Globus pallidus (tissue), 1 donor: ENCODE data around the gene PIM3.
A peak's percentile ranks its signal among the peaks of the same experiment; 100 is the strongest.
"Not testable (repeated sequence)": the region's sequence is repeated elsewhere in the genome, so short reads cannot be mapped to it uniquely, and the experiment has no call there.

Experiments
- DNase-seq: peaks from one replicate; pipeline ENCODE4 v3.0.0-alpha.2; 2015; ENCODE audit warnings: low spot score

PIM3 gene

DNA sequence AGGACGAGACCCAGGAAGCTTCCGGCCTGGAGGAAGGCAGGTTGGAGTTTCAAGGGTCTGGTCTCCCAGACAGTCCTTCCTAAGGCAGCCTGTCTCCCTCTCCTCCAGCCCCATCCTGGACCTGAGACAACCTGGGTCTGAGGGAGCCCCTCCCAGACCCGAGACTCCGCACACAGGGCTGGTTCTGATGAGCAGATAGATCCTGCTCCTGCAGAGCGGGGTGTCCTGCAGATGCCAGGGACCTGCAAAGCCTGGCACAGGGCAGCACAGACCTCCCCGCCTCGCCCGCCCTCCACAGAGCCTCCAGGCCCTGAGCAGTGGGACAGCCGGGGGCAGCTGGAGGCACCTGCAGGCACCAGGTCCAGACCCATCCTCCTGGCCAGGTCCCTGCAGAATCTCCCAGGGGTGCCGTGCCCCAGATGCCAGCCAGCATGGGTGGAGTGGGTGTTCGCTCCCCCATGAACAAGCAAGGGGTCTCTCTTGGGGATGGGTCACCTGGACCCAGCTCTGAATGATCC, 7.8 kb downstream of the PIM3 start:
- DNase-seq, result no peak

DNA sequence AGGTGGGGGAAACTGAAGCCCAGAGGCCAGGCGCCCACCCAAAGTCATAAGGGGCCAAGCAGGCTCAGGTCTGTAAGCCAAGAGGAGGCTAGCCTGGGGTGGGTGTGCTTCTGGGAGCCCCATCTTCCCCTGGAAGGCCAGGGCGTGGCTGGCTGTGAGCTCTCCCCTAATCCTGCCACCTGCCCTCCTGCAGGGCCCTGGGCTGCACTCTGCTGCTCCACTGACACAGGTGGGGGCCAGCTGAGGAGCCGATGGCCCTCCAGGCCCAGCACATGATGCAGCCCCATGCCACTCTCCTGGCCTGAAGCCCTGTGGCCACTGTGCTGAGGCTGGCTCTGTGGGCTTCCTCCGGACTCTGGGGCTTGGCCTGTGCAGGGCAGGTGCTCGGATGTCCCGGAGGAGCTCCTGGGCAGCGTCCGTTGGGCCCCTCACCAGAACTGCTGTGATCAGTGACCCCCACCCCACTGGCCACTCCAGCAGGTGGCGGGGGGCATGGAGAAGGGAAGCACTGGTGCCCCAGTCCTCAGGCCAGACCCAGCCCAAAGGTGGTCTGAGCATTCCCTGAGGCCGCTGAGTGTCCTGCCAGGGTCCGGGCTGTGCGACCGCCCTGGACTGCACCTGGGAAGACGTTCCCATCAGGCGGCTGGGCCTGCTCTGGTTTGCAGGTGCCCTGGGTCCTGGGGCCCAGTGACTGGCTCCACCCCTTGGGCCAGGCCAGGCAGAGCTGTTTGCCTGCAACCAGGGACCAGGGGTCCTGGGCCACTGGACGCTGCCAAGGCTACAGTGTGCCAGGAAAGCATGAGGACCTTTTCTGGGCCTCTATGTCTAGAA, 8.5 kb downstream of the PIM3 start:
- no peak for DNase-seq

DNA sequence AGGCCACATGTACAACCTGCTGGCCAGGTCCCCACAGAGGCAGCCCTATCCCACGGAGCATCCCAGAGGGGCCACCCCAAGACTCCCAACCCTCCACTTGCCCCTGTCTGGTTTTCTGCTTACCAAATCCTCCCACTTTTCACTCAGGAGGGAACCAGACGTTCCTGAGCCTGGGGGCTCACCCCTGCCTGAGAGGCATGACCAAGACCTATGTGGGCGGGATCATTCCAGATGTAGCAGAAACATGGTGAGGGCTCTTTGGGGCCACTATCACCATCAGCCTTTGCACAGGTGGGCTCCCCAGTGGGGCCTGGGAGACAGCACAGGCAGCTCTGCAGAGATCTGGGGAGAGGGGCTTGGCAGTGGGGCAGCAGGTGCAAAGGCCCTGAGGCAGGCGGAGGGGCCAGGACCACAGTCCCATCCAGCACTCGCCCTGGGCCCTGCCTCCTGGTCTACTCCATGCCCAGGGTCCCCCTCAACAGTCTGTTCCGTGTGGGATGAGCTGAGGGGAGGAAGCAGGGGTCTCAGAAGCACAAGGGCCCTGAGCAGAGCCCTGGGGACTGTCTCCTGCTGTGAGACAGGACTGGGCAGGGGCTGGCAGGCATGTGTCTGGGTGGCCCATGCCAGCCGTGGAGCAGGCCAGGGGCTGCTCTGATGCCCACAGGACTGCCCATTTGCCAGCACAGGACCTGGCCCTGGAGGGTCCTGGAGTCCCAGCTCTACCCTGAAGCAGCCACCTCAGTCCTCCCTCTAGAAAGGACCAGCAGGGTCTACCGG, 9.4 kb downstream of the PIM3 start:
- no peak for DNase-seq

DNA sequence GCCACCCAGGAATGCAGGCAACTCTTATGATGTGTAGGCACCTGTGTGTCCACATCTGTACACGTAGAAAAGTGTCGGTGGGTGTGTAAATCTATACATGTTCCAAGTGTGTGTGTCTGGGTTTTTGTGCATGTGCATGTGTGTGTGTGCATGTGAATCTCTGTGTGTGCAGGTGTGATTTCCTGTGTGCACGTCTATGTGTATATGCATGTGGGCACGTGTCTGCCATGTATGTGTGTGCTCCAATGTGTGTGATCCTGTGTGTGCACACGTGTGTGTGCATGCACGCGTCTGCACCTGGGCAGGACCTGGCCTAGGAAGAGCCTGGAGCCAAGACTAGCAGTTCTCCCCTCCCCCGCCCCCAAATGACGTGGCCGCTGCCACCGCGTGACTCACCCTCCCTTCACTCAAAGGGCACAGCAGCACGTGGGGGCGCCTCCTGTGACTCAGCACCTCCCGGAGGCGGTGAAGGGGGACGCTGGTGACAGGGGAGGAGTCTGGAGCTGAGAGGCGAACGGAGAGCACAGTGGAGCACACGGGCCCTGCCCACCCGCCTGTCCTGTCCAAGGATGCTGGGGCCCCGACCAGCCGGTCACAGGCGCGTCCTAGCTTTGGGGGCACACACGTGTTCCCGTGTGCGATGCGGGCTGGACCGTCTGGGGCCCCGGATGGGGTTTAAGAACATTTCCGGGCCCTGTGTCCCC, 10.1 kb downstream of the PIM3 start:
- peak; percentile 89 for DNase-seq

DNA sequence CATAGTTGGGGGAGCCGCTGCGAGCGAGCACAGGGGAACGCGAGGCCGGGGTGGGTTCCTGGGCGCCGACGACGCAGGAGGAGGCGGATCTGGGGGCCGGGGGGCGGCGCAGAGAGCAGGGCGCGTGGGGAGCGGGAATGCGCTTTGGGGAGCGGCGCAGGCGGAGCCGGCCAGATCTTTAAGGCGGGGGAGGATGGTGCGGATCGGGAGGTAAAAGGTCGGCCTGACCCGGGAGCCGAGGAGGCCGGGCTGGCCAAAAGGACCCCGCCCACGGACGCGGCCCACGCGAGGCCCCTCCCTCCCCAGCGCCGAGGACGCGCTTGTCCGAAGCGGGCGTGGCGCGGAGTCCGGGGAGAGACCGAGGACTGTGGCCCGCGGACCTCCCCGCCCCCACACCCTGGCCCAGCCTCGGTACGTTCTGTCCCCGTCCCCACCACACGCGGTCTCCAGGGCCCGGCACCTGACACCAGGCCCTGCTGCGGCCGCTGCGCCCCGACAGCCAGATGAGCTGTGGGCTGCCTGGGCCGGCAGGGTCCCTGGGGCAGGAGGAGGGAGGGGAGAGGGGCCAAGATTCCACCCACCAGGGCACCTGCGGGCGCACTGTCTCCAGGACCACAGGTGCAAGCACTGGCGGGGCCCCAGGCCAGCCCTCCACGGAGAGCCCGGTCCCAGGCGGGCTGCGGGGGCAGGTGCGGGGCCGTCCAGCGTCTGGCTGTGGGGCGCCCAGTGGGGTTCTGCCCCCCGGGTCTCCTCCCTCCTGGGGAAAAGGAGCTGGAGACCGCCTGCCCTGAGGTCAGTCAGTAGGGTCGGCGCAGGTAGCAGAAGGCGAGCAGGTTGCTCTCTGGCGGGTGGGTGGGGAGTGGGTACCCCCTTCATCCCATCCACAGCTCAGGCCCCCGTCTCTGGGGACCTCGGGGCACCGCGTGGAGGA, 10.9 kb downstream of the PIM3 start:
- no peak for DNase-seq

DNA sequence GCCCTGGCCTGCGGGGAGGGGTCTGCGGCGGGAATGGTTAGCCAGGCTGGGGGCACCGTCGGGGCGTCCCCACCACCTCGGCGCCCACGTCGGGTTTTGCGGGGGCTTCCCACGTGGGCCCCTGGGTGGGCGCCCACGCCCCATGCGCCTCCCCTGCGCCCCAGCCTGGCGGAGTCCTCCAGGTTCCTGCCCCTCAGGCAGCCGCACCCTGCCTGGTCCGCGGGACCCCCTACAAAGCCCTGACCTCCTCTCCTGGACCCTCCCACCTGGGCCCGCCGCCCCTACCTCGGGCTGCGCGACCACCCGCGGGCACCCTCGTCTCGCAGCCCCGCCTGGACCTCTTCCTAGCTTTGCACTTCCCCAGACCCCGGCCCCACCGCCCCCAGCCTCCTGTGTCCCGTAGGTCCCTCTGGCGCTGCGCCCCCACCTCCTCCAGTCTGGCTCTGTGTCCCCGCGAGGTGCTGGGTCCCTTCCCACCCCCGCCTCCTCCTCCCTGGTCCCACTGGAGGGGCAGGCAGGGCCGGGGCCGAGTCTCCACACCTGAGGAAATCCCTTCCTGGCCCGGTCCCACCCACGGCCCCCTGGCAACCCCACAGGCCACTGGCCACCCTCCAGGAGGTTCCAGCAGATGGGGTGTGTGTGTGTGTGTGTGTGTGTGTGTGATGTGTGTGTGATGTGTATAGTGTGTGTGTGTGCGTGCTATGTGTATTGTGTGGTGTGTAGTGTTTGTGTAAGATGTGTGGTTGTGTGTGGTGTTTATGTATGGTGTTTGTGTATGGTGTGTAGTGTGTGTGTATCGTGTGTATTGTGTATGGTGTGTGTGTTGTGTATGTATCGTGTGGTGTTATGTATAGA, 11.8 kb downstream of the PIM3 start:
- no peak for DNase-seq

DNA sequence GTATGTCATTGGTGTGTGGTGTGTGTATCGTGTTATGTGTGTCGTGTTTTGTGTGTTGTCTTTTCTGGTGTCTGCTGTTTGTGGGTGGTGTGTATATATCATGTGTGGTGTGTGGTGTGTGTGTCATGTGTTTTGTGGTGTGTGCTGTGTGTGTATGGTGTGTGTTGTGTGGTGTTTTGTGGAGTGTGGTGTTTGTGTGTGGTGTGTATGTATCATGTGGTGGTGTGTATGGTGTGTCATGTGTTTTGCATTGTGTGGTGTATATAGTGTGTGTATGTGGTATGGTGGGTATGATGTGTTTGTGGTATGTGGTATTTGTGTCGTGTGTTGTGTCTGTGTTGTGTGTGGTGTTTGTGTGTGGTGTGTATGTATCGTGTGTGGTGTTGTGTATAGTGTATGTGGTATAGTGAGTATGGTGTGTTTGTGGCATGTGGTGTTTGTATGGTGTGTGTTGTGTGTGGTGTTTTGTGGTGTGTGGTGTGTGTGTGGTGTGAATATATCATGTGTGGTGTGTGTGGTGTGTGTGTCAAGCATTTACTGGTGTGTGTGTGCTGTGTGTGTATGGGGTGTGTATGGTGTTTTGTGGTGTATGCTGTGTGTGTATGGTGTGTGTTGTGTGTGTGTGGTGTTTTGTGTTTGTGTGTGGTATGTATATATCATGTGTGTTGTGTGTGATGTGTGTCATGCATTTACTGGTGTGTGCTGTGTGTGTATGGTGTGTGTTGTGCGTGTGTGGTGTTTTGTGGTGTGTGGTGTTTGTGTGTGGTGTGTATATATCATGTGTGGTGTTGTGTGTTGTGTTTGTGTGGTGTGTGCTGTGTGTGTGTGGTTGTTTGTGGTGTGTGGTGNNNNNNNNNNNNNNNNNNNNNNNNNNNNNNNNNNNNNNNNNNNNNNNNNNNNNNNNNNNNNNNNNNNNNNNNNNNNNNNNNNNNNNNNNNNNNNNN, 12.7 kb downstream of the PIM3 start:
- no peak for DNase-seq

DNA sequence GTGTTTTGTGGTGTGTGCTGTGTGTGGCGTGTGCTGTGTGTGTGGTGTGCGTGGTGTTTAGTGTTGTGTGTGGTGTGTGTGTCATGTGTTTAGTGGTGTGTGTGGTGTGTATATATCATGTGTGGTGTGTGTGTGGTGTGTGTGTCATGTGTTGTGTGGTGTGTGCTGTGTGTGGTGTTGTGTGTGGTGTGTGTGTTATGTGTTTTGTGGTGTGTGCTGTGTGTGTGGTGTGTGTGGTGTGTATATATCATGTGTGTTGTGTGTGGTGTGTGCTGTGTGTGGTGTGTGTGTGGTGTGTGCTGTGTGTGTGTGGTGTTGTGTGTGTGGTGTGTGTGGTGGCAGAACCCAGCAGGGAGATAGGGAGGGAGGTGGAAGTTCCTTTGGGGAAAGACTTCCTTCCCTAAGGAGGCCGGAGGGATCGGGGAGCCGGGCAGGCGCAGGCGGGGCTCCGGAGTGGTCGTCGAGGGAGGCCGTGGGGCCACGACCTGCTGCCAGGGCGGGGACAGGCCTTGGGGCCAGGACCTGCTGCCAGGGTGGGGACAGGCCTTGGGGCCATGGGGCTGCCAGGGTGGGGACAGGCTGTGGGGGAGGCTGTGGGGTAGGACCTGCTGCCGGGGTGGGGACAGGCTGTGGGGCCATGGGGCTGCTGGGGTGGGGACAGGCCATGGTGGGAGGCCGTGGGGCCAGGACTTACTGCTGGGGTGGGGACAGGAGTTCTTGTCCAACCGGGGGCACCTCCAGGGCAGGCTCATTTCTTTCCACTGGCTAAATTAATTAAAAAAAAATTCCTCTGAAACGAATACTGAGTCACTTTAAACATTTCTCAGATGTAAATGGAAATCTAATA, 15.2 kb downstream of the PIM3 start:
- DNase-seq, result no peak

DNA sequence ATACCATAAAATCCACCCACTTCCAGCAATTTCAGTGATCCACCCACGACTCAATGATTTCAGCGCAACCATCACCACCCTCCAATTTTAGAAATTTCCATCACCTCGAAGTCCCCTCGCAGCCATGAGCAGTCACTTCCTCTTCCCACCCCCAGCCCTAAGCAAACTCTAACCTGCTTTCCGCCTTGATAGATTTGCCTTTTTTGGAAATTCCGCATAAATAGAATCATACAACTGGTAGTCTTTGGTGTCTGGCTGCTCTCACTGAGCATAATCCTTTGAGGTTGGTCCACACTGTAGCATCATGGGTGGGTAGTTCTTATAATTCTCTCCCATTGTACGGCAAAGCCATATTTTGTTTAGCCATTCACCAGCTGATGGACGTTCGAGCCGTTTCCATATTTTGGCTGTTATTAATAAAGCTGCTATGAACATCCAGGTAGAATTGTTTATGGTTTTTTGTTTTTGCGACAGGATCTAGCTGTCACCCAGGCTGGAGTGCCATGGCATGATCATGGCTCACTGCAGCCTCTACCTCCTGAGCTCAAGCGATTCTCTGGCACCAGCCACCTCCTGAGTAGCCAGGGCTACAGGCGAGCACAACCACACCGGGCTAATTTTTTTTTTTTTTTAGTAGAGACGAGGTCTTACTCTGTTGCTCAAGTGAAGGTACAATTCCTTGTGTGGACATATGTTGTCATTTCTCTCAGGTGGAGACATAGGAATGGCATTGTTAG, 16.0 kb downstream of the PIM3 start:
- DNase-seq, result no peak

DNA sequence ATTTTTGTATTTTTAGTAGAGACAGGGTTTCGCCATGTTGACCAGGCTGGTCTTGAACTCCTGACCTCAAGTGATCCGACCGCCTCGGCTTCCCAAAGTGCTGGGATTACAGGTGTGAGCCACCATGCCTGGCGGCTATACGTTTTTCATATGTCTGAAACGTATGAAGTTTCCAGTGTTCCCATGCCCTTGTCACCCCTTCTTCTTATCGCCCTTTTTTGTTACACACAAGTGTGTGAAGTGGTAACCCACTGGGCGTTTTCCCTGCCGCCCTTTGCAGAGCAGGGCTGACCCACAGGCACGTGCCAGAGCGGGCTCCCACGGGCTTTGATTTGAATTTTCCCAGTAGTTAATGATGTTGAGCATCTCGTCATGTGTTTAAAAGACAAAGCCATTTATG, 17.0 kb downstream of the PIM3 start:
- DNase-seq, result no peak

DNA sequence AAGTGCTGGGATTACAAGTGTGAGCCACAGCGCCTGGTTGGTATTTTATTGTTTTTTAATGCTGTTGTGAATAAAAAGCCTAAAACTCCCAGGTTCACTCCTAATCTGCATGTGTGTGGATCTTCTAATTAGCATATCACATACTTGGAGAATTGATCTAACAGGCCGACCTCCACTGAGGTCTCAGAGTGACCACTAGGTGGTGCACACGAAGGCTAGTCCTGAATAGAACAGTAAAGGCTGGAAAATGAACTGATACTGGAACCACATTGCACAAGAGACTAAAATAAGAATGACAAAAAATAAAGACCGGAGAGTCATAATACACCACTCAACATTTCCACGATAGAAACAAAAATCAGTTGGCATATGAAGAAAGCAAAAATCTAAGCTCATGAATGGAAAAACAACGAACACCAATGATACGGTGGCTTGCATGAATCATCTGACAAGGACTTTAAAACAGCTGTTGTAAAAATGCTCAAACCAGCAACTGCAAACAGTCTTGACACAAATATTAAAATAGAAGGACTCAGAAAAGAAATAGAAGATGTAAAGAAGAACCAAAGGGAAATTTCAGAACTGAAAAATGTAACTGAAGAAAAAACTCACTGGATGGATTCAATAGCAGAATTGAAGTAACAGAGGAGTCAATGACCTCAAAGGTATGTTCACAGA, 19.2 kb downstream of the PIM3 start:
- no peak for DNase-seq

DNA sequence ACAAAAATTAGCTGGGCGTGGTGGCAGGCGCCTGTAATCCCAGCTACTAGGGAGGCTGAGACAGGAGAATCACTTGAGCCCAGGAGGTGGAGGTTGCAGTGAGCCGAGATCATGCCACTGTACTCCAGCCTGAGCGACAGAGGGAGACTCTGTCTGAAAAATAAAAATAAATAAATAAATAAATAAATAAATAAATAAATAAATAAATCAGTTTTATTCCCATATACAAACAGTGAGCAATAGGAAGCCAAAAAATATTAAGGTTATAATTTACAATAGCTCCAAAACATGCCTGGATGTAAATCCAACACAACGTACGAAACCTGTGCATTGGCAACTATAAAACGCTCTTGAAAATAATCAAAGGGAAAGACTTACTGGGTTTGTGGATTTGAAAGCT, 21.2 kb downstream of the PIM3 start:
- DNase-seq, result not testable (repeated sequence)

DNA sequence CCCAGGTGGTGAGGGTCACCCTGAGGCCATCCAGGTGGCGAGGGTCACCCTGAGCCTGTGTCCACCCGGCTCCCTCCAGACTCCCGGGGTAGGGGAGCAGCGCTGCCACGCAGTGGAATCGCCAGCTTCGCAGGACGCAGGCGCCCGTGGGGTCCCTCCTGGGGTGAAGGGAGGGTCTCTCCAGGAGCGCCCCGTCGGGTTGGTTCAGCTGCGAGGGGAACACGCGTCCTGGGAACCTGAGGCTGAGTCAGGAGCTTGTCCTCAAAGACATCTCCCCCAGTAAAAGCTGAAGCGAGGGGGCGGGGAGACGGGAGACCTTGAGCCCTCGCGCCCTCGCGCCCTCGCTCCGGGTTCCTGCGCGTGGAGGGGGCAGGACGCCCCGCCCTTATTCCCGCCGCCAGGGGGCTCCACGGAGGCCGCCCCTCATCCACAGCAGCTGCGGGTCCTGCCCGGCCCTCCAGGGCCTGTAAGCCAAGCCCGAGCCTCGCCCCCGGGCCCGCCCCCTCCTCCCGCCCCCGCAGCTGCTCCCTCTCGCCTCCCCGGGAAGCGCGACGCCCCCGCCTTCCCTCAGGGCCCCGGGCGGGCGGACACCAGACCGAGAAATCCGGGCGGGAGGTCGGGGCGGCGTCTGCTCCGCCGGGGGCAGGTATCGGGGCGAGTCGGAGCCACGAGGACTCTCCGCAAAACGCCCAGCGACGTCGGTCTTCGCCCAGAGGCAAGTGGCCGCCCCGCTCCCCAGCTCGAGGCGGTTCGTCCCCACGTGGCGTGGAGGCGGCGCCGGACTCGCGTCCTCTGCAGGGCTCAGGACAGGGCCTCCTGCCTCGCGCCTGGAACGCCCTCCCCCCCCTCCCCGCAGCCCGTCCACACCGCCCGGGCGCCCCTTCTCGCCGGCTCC, 22.8 kb downstream of the PIM3 start:
- no peak for DNase-seq

DNA sequence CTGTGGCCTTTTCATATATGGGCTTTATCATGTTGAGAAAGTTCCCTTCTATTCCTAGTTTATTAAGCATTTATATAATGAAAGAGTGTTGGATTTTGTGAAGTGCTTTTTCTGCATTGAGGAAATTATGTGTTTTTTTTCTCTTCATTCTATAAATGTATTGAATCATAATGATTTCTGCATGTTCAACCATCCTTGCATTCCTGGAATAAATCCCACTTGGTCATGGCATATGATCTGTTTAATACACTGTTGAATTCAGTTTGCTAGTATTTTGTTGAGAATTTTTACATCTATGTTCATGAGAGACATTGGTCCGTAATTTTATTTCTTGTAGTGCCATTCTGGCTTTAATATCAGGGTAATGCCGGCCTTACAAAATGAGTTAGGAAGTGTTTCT, 25.8 kb downstream of the PIM3 start:
- DNase-seq, result no peak

DNA sequence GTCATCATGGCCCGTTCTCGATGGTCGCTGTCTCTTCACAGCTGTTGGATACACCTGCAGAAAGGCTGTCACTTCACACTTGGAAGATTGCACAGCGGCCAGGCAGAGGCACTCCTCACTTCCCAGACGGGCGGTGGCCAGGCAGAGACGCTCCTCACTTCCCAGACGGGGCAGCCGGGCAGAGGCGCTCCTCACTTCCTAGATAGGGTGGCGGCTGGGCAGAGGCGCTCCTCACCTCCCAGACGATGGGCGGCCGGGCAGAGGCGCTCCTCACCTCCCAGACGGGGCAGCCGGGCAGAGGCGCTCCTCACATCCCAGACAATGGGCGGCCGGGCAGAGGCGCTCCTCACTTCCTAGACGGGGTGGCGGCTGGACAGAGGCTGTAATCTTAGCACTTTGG, 29.3 kb downstream of the PIM3 start:
- not testable (repeated sequence) for DNase-seq

DNA sequence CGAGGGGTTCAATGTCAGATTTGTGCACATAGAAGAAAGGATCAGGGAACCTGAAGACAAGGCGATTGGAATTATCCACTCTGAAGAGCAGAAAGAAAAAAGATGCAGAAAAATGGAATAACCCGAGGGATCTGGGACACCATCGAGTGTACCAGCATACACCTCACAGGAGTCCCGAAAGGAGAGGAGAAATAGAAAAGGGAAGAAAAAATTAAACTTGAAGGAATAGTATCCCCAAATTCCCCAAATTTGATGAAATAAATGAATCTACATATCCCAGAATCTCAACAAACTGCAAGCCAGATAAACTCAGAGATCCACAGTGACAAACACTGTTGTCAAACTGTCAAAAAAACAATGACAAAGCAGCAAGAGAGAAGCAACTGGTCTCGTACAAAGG, 30.6 kb downstream of the PIM3 start:
- DNase-seq, result no peak
